Loucy (cell line): ENCODE measurements around the gene CROCC2.

ENCODE experiments used
- CTCF ChIP-seq: fragments of 200-600 bp; sonication (generic); conservative IDR thresholded peaks from 2 replicates; pipeline ENCODE4 v1.5.1; 2014; ENCODE audit warnings: mild to moderate bottlenecking, antibody characterized with exemption, low read length
- EZH2phosphoT487 ChIP-seq: fragments of 200-600 bp; IDR thresholded peaks from 2 replicates; pipeline ENCODE4 v1.6.1; 2018; ENCODE audit warnings: antibody characterized with exemption, mild to moderate bottlenecking, moderate library complexity, borderline replicate concordance

DNA sequence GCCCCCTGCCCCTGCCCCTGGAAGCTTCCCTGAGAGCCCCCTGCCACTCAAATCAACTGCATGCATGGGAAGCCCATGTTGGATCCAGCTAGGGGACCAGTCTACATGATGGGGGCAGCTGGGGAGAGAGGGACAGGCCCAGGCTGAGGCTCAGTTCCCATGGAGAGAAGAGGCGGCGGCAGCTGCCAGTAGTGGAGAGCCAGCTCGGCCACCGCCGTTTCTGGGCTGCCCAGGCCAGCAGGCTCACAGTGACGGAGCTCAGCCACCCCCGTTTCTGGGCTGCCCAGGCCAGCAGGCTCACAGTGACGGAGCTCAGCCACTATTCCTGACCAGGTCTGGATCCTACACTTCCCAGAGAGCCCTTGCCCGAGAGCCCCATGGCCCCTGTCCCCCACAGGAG lies 13.8 kb upstream of the CROCC2 start:
- no peak for TF ChIP-seq CTCF
- no peak for TF ChIP-seq EZH2phosphoT487
